ENCODE results near the gene ZMYND11.
"Not testable (repeated sequence)": the region's sequence is repeated elsewhere in the genome, so short reads cannot be mapped to it uniquely, and the experiment has no call there.

Gene ZMYND11

DNA sequence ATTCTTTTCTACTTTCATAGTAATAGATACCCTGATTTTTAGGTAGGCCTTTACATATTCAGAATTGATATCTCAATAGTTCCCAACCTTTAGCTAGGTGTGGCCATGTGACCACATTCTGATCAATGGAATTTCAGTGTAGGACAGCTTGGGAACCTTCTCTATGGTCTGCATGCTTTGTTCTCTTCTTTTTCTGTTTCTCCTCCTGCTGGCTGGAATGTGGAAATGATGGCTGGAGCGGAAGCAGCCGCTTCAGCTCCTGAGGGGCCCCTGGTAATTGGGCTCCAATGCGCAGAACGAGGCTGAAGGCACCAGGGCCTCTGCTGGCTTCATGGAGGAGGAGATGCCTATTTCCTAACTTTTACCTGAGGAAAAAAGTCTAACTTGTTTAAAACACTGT lies 152.6 kb downstream of the ZMYND11 start:
- DNase-seq, result peak; percentile 29

DNA sequence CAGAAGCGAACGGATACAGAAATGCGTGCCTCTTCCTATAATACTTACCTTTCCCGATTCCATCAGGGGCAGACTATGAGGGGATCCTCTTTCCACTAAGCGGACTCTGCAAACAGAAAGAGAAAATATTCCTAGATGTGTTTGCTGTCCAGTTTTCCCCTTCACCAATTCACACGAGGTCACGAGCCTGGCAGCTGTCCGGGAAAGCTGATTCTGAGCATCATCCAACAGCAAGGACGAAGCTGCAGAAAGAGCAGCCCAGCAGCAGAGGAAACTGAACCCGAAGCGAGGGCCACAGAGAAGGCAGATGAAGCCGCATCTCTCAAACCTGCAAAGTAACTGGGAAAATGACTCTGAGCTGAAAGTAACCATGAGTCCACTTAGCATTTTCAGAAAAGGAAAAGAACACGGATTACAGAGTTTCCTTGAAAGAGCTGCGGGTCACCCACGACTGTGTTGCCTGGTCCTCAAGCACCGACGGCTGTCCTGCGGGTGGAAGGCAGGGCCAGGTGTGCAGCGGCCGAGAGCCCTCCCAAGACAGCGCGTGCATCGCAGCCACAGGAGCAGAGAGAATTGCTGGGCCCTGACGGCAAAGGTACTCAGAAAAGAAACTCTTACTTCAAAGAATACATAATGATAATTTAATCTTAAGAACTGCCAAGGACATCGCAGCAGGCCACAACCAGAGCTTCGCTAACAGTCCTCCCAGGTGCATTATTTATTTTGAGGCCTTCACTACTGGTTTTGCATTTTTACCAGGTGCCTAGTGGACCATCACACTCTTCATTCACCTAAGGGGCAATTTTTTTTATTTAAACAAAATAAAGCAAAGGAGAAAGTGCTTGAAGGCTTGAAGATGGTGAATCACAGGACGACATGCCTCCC lies 153.3 kb downstream of the ZMYND11 start:
- DNase-seq, result no peak

DNA sequence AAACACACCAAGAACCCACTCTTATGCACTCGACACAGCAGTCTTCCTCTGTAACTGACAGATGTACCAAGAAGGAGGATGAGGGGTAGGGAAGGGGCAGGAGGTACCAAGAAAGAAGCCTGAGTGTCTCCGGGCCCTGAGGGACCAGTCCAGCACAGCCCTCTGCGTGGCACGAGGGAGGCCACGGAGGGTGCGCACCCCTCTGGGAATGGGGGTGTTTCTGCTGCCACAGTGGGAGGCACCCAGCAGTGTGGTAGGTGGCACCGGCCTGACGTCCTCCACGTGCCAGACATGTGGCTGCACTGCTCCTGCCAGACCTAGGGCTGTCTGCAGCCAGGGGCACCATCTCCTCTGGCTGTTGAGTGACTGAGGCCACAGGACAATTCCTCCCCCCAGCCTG lies 154.3 kb downstream of the ZMYND11 start:
- no peak for DNase-seq

DNA sequence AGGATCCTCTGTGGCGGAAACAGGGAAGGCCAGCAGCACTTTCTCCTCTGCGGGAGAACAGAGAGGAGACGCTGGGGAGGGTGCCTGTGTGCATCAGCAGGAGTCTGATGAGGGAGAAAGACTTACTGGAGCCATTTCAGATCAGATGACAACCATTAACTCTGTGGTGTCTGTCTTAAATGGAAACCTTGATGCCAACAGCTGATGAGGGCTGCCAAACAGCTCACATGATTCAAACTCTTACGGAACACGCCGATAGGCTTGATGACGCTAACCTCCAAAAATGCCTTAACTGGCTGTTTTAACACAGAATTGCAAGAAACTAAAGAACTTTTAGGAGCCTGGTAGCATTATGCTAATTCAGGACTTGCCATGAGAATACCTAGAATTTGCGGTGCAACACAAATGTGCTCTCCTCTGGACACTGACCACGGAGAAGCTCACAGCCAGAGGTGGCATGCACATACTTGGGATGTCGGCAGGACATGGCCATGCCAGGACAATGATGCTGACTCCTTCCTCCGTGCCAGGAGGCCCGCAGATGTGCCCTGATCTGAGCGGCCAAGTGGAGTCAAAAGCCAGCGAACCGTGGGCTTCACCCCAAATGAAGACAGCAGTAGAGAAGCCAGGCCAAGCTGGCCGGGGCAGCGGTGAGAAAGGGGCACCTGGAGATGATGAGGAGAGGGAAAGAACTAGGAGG lies 154.9 kb downstream of the ZMYND11 start:
- no peak for DNase-seq

DNA sequence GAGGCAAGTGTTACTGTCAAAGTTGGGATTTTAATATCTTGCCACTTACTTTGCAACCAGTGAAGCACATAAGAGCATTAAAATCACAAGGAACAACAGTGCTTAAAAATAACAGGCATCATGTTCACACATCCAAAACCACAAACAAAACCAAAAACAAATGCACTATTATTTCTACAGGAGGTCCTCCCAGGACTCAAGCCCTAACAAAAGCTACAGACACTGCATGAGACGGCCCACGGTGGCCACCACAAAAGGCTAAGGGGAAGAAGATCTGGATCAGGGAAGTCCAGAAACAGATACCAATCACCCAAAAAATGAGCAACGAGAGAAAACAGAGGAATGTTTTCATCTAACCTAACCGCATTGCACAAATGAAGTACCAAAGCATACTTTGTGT lies 158.4 kb downstream of the ZMYND11 start:
- DNase-seq, result no peak

DNA sequence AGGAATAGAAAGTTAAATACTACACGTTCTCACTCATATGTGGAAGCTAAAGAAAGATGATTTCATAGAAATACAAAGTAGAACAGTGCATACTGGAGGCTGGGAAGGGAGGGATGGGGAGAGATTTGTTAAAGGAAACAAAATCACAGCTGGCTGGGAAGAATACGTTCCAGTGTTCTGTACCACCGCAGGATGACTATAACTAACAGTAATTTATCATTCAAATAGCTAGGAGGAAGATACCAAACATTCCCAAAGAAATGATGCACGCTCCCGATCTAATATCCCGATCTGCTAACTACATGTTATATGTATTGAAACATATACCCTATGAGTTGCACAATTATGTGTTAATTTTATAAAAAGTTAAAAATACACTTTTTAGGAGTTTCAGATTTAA lies 162.3 kb downstream of the ZMYND11 start:
- DNase-seq, result no peak

DNA sequence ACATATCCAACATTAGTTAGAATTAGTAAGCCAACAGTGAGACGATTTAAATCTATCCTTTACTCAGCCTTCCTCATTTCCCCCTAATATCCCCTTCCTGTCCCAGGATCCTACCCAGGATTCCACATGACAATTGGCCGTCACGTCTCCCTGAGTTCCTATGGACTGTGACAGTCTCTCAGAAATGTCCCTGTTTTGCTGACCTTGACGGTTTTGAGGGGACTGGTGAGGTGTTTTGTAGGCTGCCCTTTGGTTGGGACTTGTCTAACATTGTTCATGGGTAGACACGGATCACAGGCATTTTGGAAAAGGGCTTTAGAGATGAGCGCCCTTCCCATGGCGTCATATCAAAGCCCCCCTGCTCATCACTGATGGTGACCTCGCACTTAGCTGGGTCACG lies 162.8 kb downstream of the ZMYND11 start:
- DNase-seq, result no peak

DNA sequence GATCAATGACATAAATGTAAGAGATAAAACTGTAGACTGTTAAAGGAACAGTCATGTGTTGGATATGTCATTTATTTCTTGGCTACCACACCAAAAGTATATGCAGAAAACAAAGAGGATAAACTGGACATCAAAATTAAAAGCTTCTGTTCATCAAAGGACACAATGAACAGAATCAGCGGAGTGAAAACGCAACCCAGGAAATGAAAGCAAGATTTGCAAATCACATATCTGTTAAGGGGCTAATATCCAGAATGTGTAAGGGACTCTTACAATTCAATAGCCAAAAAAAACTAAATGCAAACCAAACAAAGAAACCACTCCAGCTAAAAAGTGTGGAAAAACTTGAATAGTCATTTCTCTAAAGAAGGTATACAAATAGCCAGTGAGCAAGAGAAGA lies 164.3 kb downstream of the ZMYND11 start:
- DNase-seq, result no peak

DNA sequence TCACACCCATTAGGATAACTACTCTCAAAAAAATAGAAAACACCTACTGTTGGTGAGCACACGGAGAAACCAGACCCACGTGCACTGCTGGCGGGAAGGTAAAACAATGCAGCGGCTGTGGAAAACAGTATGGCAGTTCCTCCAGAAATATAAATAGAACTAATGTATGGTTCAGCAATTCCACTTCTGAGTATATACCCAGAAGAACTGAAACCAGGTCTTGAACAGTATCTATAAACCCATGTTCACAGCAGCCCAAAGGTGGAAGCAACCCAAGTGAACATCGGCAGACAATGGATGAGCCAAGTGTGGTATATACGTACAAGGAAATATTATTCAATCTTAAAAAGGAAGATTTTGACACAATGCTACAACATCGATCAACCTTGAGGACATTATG lies 164.7 kb downstream of the ZMYND11 start:
- DNase-seq, result no peak

DNA sequence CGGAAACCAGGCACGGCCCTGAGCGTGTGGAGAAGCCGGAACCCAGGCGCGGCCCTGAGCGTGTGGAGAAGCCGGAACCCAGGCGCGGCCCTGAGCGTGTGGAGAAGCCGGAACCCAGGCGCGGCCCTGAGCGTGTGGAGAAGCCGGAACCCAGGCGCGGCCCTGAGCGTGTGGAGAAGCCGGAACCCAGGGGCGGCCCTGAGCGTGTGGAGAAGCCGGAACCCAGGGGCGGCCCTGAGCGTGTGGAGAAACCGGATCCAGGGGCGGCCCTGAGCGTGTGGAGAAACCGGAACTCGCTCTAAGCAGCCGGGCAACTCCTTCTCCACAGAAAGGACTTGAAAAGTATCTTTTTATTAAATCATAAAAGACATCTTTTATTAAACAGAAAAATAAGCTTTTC lies 165.3 kb downstream of the ZMYND11 start:
- not testable (repeated sequence) for DNase-seq

DNA sequence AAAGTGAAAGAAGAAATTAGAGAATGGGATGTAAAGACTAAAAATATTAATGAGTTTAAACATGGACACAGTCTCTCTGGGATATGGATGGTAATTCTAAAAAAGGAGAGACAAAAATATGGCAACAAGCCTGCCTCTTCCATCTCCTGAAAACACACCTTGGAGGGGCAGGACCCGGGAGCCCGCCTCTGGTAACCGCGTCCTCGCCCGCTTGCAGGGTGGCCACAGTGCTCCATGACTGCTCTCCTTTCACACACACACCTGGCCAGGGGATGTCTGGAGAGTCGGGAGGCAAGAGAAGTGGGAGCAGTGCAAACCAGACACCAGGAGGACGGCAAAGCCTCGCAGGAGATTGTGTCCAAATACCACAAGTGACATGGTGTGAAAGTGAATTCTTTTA lies 166.3 kb downstream of the ZMYND11 start:
- no peak for DNase-seq

Data from DMS53 (cell line).